GM12878 (cell line): ENCODE measurements around the gene B4GALNT4. TPM values are rescaled to one million over a fixed set of nuclear protein-coding genes. Genes with fewer than 3 reads are reported as not detected.

ENCODE experiments used
- ATAC-seq: fragments of 200-7000 bp; cut with Tn5 transposase; 3 replicates; pipeline ENCODE4 v1.9.1; 2020; ENCODE audit warnings: mild to moderate bottlenecking, moderate library complexity
- BruUV-seq: library from RNA; stranded (reverse); fragments of 400-500 nt; replicated peaks from 2 replicates; lab custom pipeline; 2021; lab: Mats Ljungman, UMichigan
- CTCF ChIA-PET: fragments of 300-600 bp; sonication (Branson Sonifier 250); formaldehyde crosslinking; extraction: SDS; loops from one replicate; lab custom pipeline; 2021; ENCODE audit warnings: inconsistent platforms; lab: Yijun Ruan, JAX
- POLR2A ChIA-PET: fragments of 350-600 bp; formaldehyde crosslinking; extraction: SDS; loops from one replicate; lab custom pipeline; 2021; ENCODE audit warnings: inconsistent platforms; lab: Charles Lee
- RAD21 ChIA-PET: fragments of 300-600 bp; sonication (Branson Sonifier 250); formaldehyde crosslinking; loops from one replicate; lab custom pipeline; 2023; ENCODE audit warnings: antibody characterized with exemption; ENCODE audit not compliant: unreplicated experiment; lab: Charles Lee
- SMC1A ChIA-PET: fragments of 300-600 bp; sonication (Branson Sonifier 250); formaldehyde crosslinking; loops from one replicate; lab custom pipeline; 2023; ENCODE audit not compliant: unreplicated experiment, uncharacterized antibody; lab: Charles Lee
- DNase-seq: peaks from one replicate; pipeline ENCODE4 v3.0.0-alpha.2; 2011; ENCODE audit warnings: low read depth, low spot score
- FAIRE-seq: peaks from 3 replicates; lab custom pipeline; 2011; peaks lifted over from hg19 to GRCh38; lab: Jason Lieb, UNC
- H2AFZ ChIP-seq: 2 replicates; pipeline ENCODE4 v1.6.0; 2011; ENCODE audit warnings: low read depth, low read length, control low read depth; ENCODE audit not compliant: control insufficient read depth
- H3K27ac ChIP-seq: 2 replicates; pipeline ENCODE4 v1.5.1; 2011; ENCODE audit warnings: control low read depth; ENCODE audit not compliant: control insufficient read depth, insufficient read depth
- H3K27me3 ChIP-seq, 2 experiments: replicated peaks in 1 of 2; 2 replicates each; pipeline versions ENCODE4 v1.6.0 to v1.6.1; 2011; ENCODE audit warnings: low read length in 1 of 2; ENCODE audit not compliant: control insufficient read depth in 2 of 2, insufficient read depth in 2 of 2
- H3K36me3 ChIP-seq, 2 experiments: 2 replicates each; pipeline ENCODE4 v1.5.1; 2011; ENCODE audit warnings: low read length in 1 of 2; ENCODE audit not compliant: control insufficient read depth in 2 of 2, insufficient read depth in 2 of 2
- H3K4me1 ChIP-seq: 2 replicates; pipeline ENCODE4 v1.6.1; 2011; ENCODE audit warnings: mild to moderate bottlenecking, low read length, moderate library complexity, mixed read lengths; ENCODE audit not compliant: control insufficient read depth, insufficient read depth
- H3K4me2 ChIP-seq: 2 replicates; pipeline ENCODE4 v1.6.0; 2011; ENCODE audit warnings: control low read depth; ENCODE audit not compliant: control insufficient read depth, insufficient read depth
- H3K4me3 ChIP-seq: fragments of 200-600 bp; sonication (generic); 2 replicates; pipeline ENCODE4 v1.5.1; 2016
- H3K79me2 ChIP-seq: 2 replicates; pipeline ENCODE4 v1.6.0; 2011; ENCODE audit warnings: low read length; ENCODE audit not compliant: control insufficient read depth, insufficient read depth
- H3K9ac ChIP-seq: 2 replicates; pipeline ENCODE4 v1.8.0; 2011; ENCODE audit warnings: low read length, control low read depth, mixed read lengths; ENCODE audit not compliant: control insufficient read depth, insufficient read depth
- H3K9me3 ChIP-seq: replicated peaks from 3 replicates; pipeline ENCODE4 v1.5.1; 2011; ENCODE audit warnings: mild to moderate bottlenecking, low read length; ENCODE audit not compliant: control insufficient read depth, insufficient read depth
- H4K20me1 ChIP-seq: 2 replicates; pipeline ENCODE4 v1.6.0; 2011; ENCODE audit not compliant: control insufficient read depth, insufficient read depth
- ATF2 ChIP-seq: IDR thresholded peaks from 2 replicates; pipeline ENCODE4 v1.6.1; 2012; ENCODE audit warnings: low read length, inconsistent platforms
- EED ChIP-seq: sonication (generic); IDR thresholded peaks from 2 replicates; pipeline ENCODE4 v1.6.1; 2016; ENCODE audit warnings: antibody characterized with exemption, low read depth
- EP300 ChIP-seq, 2 experiments: fragments of 150-350 bp in 1 of 2; IDR thresholded peaks; 2 replicates each; pipeline ENCODE4 v1.6.1; 2011 to 2012; ENCODE audit warnings: low read depth in 2 of 2, low read length in 2 of 2, borderline replicate concordance in 1 of 2, improper control_type of control experiment in 1 of 2, inconsistent platforms in 1 of 2; ENCODE audit not compliant: control insufficient read depth in 1 of 2
- JUNB ChIP-seq: IDR thresholded peaks from 2 replicates; pipeline ENCODE4 v1.6.1; 2016; ENCODE audit warnings: antibody characterized with exemption, mild to moderate bottlenecking
- MAX ChIP-seq: IDR thresholded peaks from 2 replicates; pipeline ENCODE4 v1.6.1; 2012; ENCODE audit warnings: low read depth, low read length, improper control_type of control experiment
- MYB ChIP-seq: fragments of 150-350 bp; IDR thresholded peaks from 2 replicates; pipeline ENCODE4 v1.6.1; 2014; ENCODE audit warnings: mild to moderate bottlenecking, low read depth, low read length, borderline replicate concordance
- NFIC ChIP-seq: IDR thresholded peaks from 2 replicates; pipeline ENCODE4 v1.6.1; 2012; ENCODE audit warnings: low read depth, mild to moderate bottlenecking, inconsistent platforms, low read length, moderate library complexity
- NR2C1 ChIP-seq: fragments of 450-650 bp; IDR thresholded peaks from 2 replicates; pipeline ENCODE4 v1.6.1; 2017; ENCODE audit warnings: antibody characterized with exemption, mild to moderate bottlenecking, moderate library complexity
- PKNOX1 ChIP-seq: fragments of 450-650 bp; IDR thresholded peaks from 2 replicates; pipeline ENCODE4 v1.6.1; 2016; ENCODE audit warnings: mild to moderate bottlenecking
- POLR2A ChIP-seq: IDR thresholded peaks from 2 replicates; pipeline ENCODE4 v1.6.1; 2011; ENCODE audit warnings: low read depth, mild to moderate bottlenecking, low read length
- RELA ChIP-seq: fragments of 450-650 bp; IDR thresholded peaks from 2 replicates; pipeline ENCODE4 v1.8.0; 2014; ENCODE audit warnings: borderline replicate concordance; ENCODE audit not compliant: partially characterized antibody
- RELB ChIP-seq: fragments of 450-650 bp; IDR thresholded peaks from 2 replicates; pipeline ENCODE4 v1.6.1; 2017; ENCODE audit warnings: low read depth, mild to moderate bottlenecking, moderate library complexity
- SMARCA5 ChIP-seq: fragments of 450-650 bp; IDR thresholded peaks from 2 replicates; pipeline ENCODE4 v1.6.1; 2017; ENCODE audit warnings: mild to moderate bottlenecking
- SPI1 ChIP-seq: IDR thresholded peaks from 2 replicates; pipeline ENCODE4 v1.6.1; 2011; ENCODE audit warnings: low read depth, mild to moderate bottlenecking, low read length, moderate library complexity, borderline replicate concordance; ENCODE audit not compliant: insufficient read depth
- SUZ12 ChIP-seq: fragments of 200-600 bp; sonication (generic); IDR thresholded peaks from one replicate; pipeline ENCODE4 v1.6.1; 2018; ENCODE audit warnings: antibody characterized with exemption, mild to moderate bottlenecking; ENCODE audit not compliant: unreplicated experiment
- TCF7 ChIP-seq: IDR thresholded peaks from 2 replicates; pipeline ENCODE4 v1.6.1; 2014; ENCODE audit warnings: antibody characterized with exemption, borderline replicate concordance
- ZBTB33 ChIP-seq: fragments of 450-650 bp; IDR thresholded peaks from 2 replicates; pipeline ENCODE4 v1.6.1; 2017; ENCODE audit warnings: mild to moderate bottlenecking
- WGBS: methylation state at CpG from one replicate; pipeline ENCODE4 v1.1.6; 2016; ENCODE audit warnings: low lambda C conversion rate; ENCODE audit not compliant: insufficient replicate concordance, insufficient coverage; ENCODE audit errors: missing lambda C conversion rate; 5-methylcytosine and 5-hydroxymethylcytosine counted together
- in situ Hi-C: fragments of 300-500 bp; cut with MboI; formaldehyde crosslinking; loops from 9 replicates; pipeline ENCODE4 v1.14.3; 2018; ENCODE audit warnings: mixed read lengths
- intact Hi-C: fragments of 100-400 bp; cut with micrococcal nuclease; formaldehyde crosslinking; loops from one replicate; pipeline ENCODE4 v1.14.2; 2022; ENCODE audit not compliant: unreplicated experiment
- polyA plus RNA-seq, 11 experiments: library from polyadenylated mRNA; depleted of rRNA in 4 of 11; unstranded in 6 of 11; stranded (reverse) in 5 of 11; fragments of >200 nt; fragmentation: Nextera tagmentation in 4 of 11; fragmentation: Illumina TruSeq in 1 of 11; extraction: Ambion mirVana in 4 of 11; extraction: Trizol in 1 of 11; gene quantifications; 1 replicate in 1 of 11; 2 replicates in 10 of 11; pipeline versions ENCODE4 v1.2.1 to v1.2.3, GENCODE V29; 2011 to 2016; ENCODE audit warnings: inconsistent platforms in 2 of 11, missing spikeins in 2 of 11, low read depth in 1 of 11
- total RNA-seq, 4 experiments: library from RNA; depleted of rRNA in 3 of 4; stranded (reverse); fragments of >200 nt in 3 of 4; fragmentation: Illumina TruSeq in 1 of 4; extraction: Trizol in 1 of 4; gene quantifications; 2 replicates each; pipeline versions ENCODE4 v1.2.1 to v1.2.3, GENCODE V29; 2013 to 2021

The B4GALNT4 gene
- total and polyA plus RNA-seq, 10 of the 15 experiments (the other 5 are each of a cell fraction or from before 2014, with no cell fraction given) = 0.04 to 0.82 (median 0.40) TPM; not detected in 6

GRCh38 chr11:328012-328411 is 41.3 kb upstream of the B4GALNT4 start:
- Histone ChIP-seq H3K79me2 (peaks cover 4% of the 10 kb centered on the region), H3K4me3 (no peak overlapping the region), H4K20me1 (no peaks in the 10 kb centered on the region), H3K9me3 (peaks cover 4% of the 10 kb centered on the region; the same call in 2 of the 3 replicates), H3K27ac (0 out of 2 replicates have a peak overlapping the region, but pooled peaks have one; percentile 33), H3K9ac (no peak overlapping the region), H3K4me1 (peaks cover 51% of the 10 kb centered on the region), H3K36me3 (no peaks in the 10 kb centered on the region), H3K27me3 (no peaks in the 10 kb centered on the region), H3K4me2 (no peak overlapping the region; the same call in 1 of the 2 replicates), H2AFZ (no peak overlapping the region)
- BruUV-seq = no TSS peak
- POLR2A ChIA-PET = interaction anchor here (0.6 to 6.0 kb wide), 10 partner anchors 11 to 27 kb away, joined by 4 to 86 read pairs (median 10); partner anchors contain the start of gene IFITM2
- 99% methylated on average over 13 of the region's 13 CpGs for WGBS
- in situ Hi-C loops = no loop called here
- CTCF ChIA-PET = interaction anchor here (0.9 to 5.4 kb wide), 10 partner anchors 12 to 121 kb away, joined by 3 to 43 read pairs (median 4); partner anchors contain the start of genes BET1L, PGGHG and RIC8A
- intact Hi-C loops = no loop called here
- SMC1A ChIA-PET = interaction anchor here (0.7 to 4.5 kb wide), 8 partner anchors 12 to 61 kb away, joined by 3 to 42 read pairs (median 16); no protein-coding TSS in a partner anchor
- FAIRE-seq = no peak
- no peak for DNase-seq
- RAD21 ChIA-PET = interaction anchor here (1.2 to 5.2 kb wide), 9 partner anchors 11 to 60 kb away, joined by 3 to 68 read pairs (median 6); partner anchors contain the start of gene IFITM2
- ATAC-seq = no peak
- TF ChIP-seq MYB = no peak
- no peak for TF ChIP-seq EED
- TF ChIP-seq PKNOX1 = no peak
- no peak for TF ChIP-seq RELA
- TF ChIP-seq SUZ12 = no peak
- no peak for TF ChIP-seq NR2C1
- TF ChIP-seq JUNB = no peak
- no peak for TF ChIP-seq SPI1
- no peak for TF ChIP-seq TCF7
- TF ChIP-seq MAX = no peak
- no peak for TF ChIP-seq ZBTB33
- no peak for TF ChIP-seq SMARCA5
- TF ChIP-seq RELB = no peak
- TF ChIP-seq NFIC = no peak
- TF ChIP-seq ATF2 = no peak
- no peak for TF ChIP-seq POLR2A
- no peak for TF ChIP-seq EP300 (IDR thresholded peaks at IDR 0.05; ENCODE audit: borderline replicate concordance in 1 of 2, control insufficient read depth in 1 of 2, low read depth in 2 of 2, low read length in 2 of 2)
